Measurements from ENCODE around the gene POLN. TPM values are rescaled to one million over a fixed set of nuclear protein-coding genes. Genes with fewer than 3 reads are reported as not detected.

Gene POLN
- total and polyA plus RNA-seq, 8 donors = 2.7 to 5.7 (median 3.9) TPM

DNA sequence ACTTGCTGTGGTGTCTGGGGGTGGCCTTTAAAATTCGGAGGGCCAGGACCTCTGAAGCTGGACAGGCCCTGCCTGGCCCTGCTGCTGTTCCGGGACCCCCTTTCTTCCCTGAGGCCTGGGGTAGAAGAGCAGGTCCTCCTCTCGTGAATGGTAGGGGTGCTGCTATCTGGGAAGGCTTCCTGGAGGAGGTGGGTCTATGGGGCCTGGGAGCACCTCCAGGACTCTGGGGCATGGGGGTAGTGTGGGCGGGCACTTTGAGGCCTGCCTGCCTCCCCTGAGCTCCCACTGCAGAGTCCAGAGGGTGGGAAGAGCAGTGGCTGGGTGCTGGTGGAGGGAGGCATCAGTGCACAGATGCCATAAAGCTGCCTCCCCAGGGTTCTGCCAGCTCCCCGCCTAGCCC lies 24.9 kb upstream of the POLN start:
- ATAC-seq (no peak), DNase-seq (peak in 1 of 4 donors; percentile 37)
- Histone ChIP-seq H3K27me3 (no peaks in the 10 kb centered on the region), H3K36me3 (no peaks in the 10 kb centered on the region), H3K27ac (no peak overlapping the region), H3K4me1 (peaks cover 12% of the 10 kb centered on the region in 2 donors), H3K4me3 (no peak overlapping the region), H3K9me3 (no peaks in the 10 kb centered on the region)
- TF ChIP-seq, protein P1, sequence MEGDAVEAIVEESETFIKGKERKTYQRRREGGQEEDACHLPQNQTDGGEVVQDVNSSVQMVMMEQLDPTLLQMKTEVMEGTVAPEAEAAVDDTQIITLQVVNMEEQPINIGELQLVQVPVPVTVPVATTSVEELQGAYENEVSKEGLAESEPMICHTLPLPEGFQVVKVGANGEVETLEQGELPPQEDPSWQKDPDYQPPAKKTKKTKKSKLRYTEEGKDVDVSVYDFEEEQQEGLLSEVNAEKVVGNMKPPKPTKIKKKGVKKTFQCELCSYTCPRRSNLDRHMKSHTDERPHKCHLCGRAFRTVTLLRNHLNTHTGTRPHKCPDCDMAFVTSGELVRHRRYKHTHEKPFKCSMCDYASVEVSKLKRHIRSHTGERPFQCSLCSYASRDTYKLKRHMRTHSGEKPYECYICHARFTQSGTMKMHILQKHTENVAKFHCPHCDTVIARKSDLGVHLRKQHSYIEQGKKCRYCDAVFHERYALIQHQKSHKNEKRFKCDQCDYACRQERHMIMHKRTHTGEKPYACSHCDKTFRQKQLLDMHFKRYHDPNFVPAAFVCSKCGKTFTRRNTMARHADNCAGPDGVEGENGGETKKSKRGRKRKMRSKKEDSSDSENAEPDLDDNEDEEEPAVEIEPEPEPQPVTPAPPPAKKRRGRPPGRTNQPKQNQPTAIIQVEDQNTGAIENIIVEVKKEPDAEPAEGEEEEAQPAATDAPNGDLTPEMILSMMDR (IDR thresholded peaks at IDR 0.05) = no peak
- intact Hi-C loops (cut with DNase I) = no loop called here

DNA sequence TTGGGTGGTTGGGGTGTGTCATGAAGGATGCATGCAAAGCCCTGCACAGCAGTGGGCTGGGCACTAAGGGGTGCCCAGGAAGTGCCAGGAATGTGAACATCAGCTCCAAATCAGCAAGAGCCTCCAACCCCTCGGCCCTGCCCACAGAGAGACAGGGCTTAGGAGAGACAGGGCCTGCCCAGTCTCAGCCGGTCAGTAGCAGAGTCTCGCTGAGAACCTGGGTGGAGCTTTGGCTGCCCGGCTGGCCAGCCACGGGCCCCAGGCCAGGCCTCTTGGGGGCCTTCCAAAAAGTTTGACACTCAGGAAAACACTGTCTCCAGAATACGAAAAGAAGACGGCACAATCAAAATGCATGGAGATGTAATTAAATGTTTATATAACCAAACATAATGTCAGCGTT lies 24.3 kb upstream of the POLN start:
- no peaks in the 10 kb centered on the region for H3K27me3 ChIP-seq
- H3K27ac ChIP-seq = peak overlapping the region in 1 of 2 donors; percentile 33
- H3K36me3 ChIP-seq = no peaks in the 10 kb centered on the region
- H3K9me3 ChIP-seq = no peaks in the 10 kb centered on the region
- H3K4me1 ChIP-seq = peaks cover 12% of the 10 kb centered on the region in 2 donors
- no peak overlapping the region for H3K4me3 ChIP-seq
- intact Hi-C loops (cut with DNase I) = no loop called here
- DNase-seq (peak; percentile 45 to 66 (median 63)), ATAC-seq (no peak)
- TF ChIP-seq, protein P1 (IDR thresholded peaks at IDR 0.05) = no peak

DNA sequence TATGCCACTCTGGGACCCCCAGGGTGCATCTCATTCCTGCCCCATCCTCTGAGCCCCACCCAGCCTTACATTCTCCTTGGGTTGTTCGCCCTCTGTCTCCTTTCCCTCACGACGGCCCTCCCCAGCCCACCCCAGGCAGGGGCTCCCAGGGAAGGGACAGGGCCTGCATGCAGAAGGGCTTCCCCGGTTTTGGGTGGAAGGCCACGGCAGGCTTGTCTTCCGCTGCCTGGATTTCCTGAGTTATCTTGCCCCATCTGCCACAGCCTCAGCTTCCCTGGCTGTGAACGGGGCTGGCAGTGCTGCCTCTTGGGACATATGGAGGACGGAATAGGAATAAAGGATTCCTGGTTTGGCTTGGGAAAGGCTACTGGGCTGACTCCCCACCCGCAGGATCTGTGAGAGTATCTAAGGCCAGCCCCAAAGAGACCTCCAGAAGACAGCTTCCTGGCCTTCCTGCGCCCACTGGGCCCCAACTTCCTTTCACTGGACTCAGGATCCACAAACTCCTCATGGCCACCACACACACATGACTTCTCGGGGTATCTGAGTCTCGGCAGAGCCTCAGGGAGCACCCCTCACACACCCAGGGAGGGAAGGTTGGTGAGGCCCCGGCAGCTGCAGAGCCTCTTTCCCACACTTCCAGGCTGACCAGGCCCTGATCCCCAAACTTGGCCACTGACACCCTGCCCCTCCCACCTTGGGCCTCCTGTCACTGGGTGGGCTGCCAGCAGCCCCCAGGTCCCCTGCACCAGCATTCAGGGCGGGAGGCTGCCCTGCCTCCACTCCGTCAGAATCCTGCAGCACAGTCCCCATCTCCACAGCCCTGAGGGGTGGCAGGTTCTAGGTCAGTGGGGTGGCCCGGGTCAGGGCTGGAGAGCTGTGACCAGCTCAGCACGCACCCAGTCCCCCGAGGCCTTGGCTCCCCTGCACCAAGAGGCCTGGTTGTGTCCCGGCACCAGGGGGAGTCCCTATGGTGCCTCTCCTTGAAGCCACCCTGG lies 23.5 kb upstream of the POLN start:
- H3K27me3 ChIP-seq = no peaks in the 10 kb centered on the region
- peaks cover 14 to 20% of the 10 kb centered on the region in 2 donors for H3K4me1 ChIP-seq
- TF ChIP-seq, protein P1 (IDR thresholded peaks at IDR 0.05) = no peak
- peak in 1 of 4 donors; percentile 55 for DNase-seq
- peak overlapping the region in 1 of 2 donors; percentile 33 for H3K27ac ChIP-seq
- no peaks in the 10 kb centered on the region for H3K9me3 ChIP-seq
- no peak for ATAC-seq
- intact Hi-C loops (cut with DNase I) = no loop called here
- no peaks in the 10 kb centered on the region for H3K36me3 ChIP-seq
- no peak overlapping the region for H3K4me3 ChIP-seq

DNA sequence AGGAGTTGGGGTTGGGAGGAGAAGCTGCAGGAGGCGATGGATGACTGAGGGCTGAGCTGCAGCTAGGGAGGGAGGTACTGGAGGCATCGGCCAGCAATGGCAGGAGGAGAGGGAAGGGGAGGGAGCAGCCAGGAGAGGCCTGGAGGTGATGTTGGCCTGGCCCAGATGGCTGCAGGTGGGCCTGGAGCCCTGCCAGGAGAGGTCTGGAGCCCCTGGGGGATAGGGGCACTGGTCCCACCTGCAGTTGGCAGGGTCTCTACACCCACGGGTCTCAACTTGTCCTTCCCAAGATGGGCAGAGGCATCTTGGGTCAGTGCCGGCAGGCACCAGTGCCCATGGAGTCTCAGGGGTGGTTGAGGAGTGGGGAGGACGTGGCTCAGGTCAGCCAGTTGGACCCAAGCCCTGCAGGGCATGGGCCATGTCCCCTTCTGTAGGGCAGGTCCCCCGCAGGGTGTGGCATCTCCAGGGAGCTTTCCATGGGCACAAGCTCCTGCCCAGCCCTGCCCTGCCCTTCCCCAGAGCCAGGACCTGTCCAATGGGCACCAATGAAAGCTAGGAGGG lies 22.6 kb upstream of the POLN start:
- H3K9me3 ChIP-seq = no peaks in the 10 kb centered on the region
- DNase-seq (peak in 1 of 4 donors; percentile 53), ATAC-seq (no peak)
- H3K27me3 ChIP-seq = no peaks in the 10 kb centered on the region
- no peak overlapping the region for H3K27ac ChIP-seq
- no peaks in the 10 kb centered on the region for H3K36me3 ChIP-seq
- peaks cover 22 to 28% of the 10 kb centered on the region in 2 donors for H3K4me1 ChIP-seq
- H3K4me3 ChIP-seq = no peak overlapping the region
- TF ChIP-seq, protein P1 (IDR thresholded peaks at IDR 0.05) = no peak
- intact Hi-C loops (cut with DNase I) = no loop called here

DNA sequence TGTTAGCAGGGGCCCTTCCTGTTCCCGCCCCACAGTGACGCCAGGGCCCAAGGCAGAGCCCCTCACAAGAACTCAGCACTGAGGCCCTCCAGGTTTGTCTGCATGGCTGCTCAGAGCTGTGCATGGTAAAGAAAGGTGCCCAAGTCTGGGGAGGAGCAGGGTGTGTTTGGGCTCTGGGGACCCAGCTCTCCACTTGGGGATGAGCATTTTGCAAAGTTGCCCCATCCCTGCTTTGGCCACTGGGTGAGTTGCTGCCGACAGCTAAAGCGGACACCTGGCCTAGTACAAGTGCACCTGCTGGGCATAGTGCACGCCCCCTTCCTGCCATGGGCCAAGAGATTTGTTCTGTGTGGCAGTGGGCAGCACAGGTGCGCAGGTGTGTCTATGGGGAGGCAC lies 22.0 kb upstream of the POLN start:
- Histone ChIP-seq H3K4me3 (no peak overlapping the region), H3K27ac (no peak overlapping the region), H3K27me3 (no peaks in the 10 kb centered on the region), H3K4me1 (peaks cover 28 to 34% of the 10 kb centered on the region in 2 donors), H3K9me3 (no peaks in the 10 kb centered on the region), H3K36me3 (no peaks in the 10 kb centered on the region)
- intact Hi-C loops (cut with DNase I) = no loop called here
- ATAC-seq (no peak), DNase-seq (peak in 1 of 4 donors; percentile 53)
- TF ChIP-seq, protein P1 (IDR thresholded peaks at IDR 0.05) = no peak

Measured in left lung (tissue), 10 donors.